ENCODE data around the gene MAP4K3.

- no peak for TF ChIP-seq POLR2A (IDR thresholded peaks at IDR 0.05)
- TF ChIP-seq, protein P1, sequence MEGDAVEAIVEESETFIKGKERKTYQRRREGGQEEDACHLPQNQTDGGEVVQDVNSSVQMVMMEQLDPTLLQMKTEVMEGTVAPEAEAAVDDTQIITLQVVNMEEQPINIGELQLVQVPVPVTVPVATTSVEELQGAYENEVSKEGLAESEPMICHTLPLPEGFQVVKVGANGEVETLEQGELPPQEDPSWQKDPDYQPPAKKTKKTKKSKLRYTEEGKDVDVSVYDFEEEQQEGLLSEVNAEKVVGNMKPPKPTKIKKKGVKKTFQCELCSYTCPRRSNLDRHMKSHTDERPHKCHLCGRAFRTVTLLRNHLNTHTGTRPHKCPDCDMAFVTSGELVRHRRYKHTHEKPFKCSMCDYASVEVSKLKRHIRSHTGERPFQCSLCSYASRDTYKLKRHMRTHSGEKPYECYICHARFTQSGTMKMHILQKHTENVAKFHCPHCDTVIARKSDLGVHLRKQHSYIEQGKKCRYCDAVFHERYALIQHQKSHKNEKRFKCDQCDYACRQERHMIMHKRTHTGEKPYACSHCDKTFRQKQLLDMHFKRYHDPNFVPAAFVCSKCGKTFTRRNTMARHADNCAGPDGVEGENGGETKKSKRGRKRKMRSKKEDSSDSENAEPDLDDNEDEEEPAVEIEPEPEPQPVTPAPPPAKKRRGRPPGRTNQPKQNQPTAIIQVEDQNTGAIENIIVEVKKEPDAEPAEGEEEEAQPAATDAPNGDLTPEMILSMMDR (IDR thresholded peaks at IDR 0.05): no peak
These were observed 98.6 kb downstream of the MAP4K3 start for GRCh38 chr2:39338502-39338901.

Measured in thyroid gland (tissue), 4 donors.